Mesothelial cell of epicardium (in vitro differentiated cells): Measurements from ENCODE around the gene GRXCR2. TPM values are rescaled to one million over a fixed set of nuclear protein-coding genes. Genes with fewer than 3 reads are reported as not detected.
A peak's percentile ranks its signal among the peaks of the same experiment; 100 is the strongest.
"Not testable (repeated sequence)": the region's sequence is repeated elsewhere in the genome, so short reads cannot be mapped to it uniquely, and the experiment has no call there.

Source experiments
- DNase-seq, 2 experiments: peaks; one replicate each; pipeline ENCODE4 v3.0.0; 2021; ENCODE audit warnings: low spot score in 2 of 2; ENCODE audit not compliant: unreplicated experiment in 2 of 2
- H3K27ac Mint-ChIP-seq: 2 replicates; pipeline ENCODE4 v1.8.0; 2021; ENCODE audit warnings: mixed read lengths
- H3K27me3 Mint-ChIP-seq: 2 replicates; pipeline ENCODE4 v1.8.0; 2021; ENCODE audit warnings: low read depth, mixed read lengths
- H3K36me3 Mint-ChIP-seq: 2 replicates; pipeline ENCODE4 v1.8.0; 2021; ENCODE audit warnings: mixed read lengths
- H3K4me1 Mint-ChIP-seq: 2 replicates; pipeline ENCODE4 v1.8.0; 2021; ENCODE audit warnings: mixed read lengths
- H3K4me3 Mint-ChIP-seq: 2 replicates; pipeline ENCODE4 v1.8.0; 2021; ENCODE audit warnings: mild to moderate bottlenecking, moderate library complexity, mixed read lengths
- H3K9me3 Mint-ChIP-seq: 2 replicates; pipeline ENCODE4 v1.8.0; 2021; ENCODE audit warnings: mixed read lengths
- CTCF ChIP-seq: fragments of 200-600 bp; sonication (generic); IDR thresholded peaks from one replicate; pipeline ENCODE4 v1.5.0; 2021; ENCODE audit warnings: antibody characterized with exemption; ENCODE audit not compliant: unreplicated experiment
- total RNA-seq: library from RNA; stranded (reverse); gene quantifications from 3 replicates; pipeline ENCODE4 v1.2.1, GENCODE V29; 2021

GRXCR2 gene
- total RNA-seq, 1 donor from 2014 or later, result not detected

GRCh38 chr5:145903113-145903512 is 30.3 kb upstream of the GRXCR2 start:
- H3K27me3 Mint-ChIP-seq, result peaks cover 5% of the 10 kb centered on the region
- no peaks in the 10 kb centered on the region for H3K4me1 Mint-ChIP-seq
- no peak overlapping the region for H3K4me3 Mint-ChIP-seq
- peaks cover 23% of the 10 kb centered on the region for H3K9me3 Mint-ChIP-seq
- H3K27ac Mint-ChIP-seq, result no peak overlapping the region
- no peak for TF ChIP-seq CTCF
- H3K36me3 Mint-ChIP-seq, result no peaks in the 10 kb centered on the region
- DNase-seq, result no peak

GRCh38 chr5:145902421-145902820 is 29.6 kb upstream of the GRXCR2 start:
- Mint-ChIP-seq H3K4me3 (no peak overlapping the region), H3K27ac (no peak overlapping the region), H3K4me1 (no peaks in the 10 kb centered on the region), H3K27me3 (peaks cover 3% of the 10 kb centered on the region), H3K9me3 (peaks cover 24% of the 10 kb centered on the region), H3K36me3 (no peaks in the 10 kb centered on the region)
- no peak for DNase-seq
- no peak for TF ChIP-seq CTCF

- DNase-seq, result no peak
- Mint-ChIP-seq H3K9me3 (peaks cover 30% of the 10 kb centered on the region), H3K27ac (no peak overlapping the region), H3K36me3 (no peaks in the 10 kb centered on the region), H3K4me3 (no peak overlapping the region), H3K4me1 (no peaks in the 10 kb centered on the region), H3K27me3 (peaks cover 3% of the 10 kb centered on the region)
- no peak for TF ChIP-seq CTCF
Observed at GRCh38 chr5:145898171-145898570, 25.4 kb upstream of the GRXCR2 start.

GRCh38 chr5:145891378-145891777 is 18.6 kb upstream of the GRXCR2 start:
- H3K4me1 Mint-ChIP-seq, H3K4me3 Mint-ChIP-seq, DNase-seq, H3K27me3 Mint-ChIP-seq, H3K27ac Mint-ChIP-seq, H3K36me3 Mint-ChIP-seq: not testable (repeated sequence)
- H3K9me3 Mint-ChIP-seq, result peaks cover 27% of the 10 kb centered on the region

- no peak for TF ChIP-seq CTCF
- Mint-ChIP-seq H3K27ac (no peak overlapping the region), H3K9me3 (peaks cover 21% of the 10 kb centered on the region), H3K4me3 (no peak overlapping the region), H3K4me1 (no peaks in the 10 kb centered on the region), H3K36me3 (peaks cover 7% of the 10 kb centered on the region), H3K27me3 (no peaks in the 10 kb centered on the region)
- no peak for DNase-seq
Observed at GRCh38 chr5:145889611-145890010, 16.8 kb upstream of the GRXCR2 start.

- H3K4me1 Mint-ChIP-seq, result no peaks in the 10 kb centered on the region
- no peak overlapping the region for H3K4me3 Mint-ChIP-seq
- H3K27ac Mint-ChIP-seq, result no peak overlapping the region
- no peak for DNase-seq
- H3K27me3 Mint-ChIP-seq, result no peaks in the 10 kb centered on the region
- H3K9me3 Mint-ChIP-seq, result peaks cover 21% of the 10 kb centered on the region
- peaks cover 7% of the 10 kb centered on the region for H3K36me3 Mint-ChIP-seq
- TF ChIP-seq CTCF, result peak; percentile 47
Observed at GRCh38 chr5:145887976-145888574, 15.3 kb upstream of the GRXCR2 start.
